ENCODE results near the gene KPNA3. TPM values are rescaled to one million over a fixed set of nuclear protein-coding genes. Genes with fewer than 3 reads are reported as not detected.

KPNA3 gene
- total and polyA plus RNA-seq, 2 experiments from 2014 or later, result 30.5 to 55.7 TPM

- DNase-seq (ENCODE audit: low spot score), result no peak
- no peaks in the 10 kb centered on the region for H3K9me3 Mint-ChIP-seq
- no peak for TF ChIP-seq POLR2AphosphoS5 (IDR thresholded peaks at IDR 0.05; ENCODE audit: low read depth)
- no peak for TF ChIP-seq NANOG (IDR thresholded peaks at IDR 0.05; ENCODE audit: borderline replicate concordance)
- no peak for TF ChIP-seq JUNB (IDR thresholded peaks at IDR 0.05; ENCODE audit: unreplicated experiment)
- no peak for TF ChIP-seq ZNF462 (CRISPR knock-in tag; IDR thresholded peaks at IDR 0.05)
- no peak for TF ChIP-seq REST (IDR thresholded peaks at IDR 0.05; ENCODE audit: unreplicated experiment)
- TF ChIP-seq EZH2phosphoT487 (IDR thresholded peaks at IDR 0.05; ENCODE audit: unreplicated experiment), result no peak
- no peak for TF ChIP-seq ETS1 (IDR thresholded peaks at IDR 0.05)
- no peak for TF ChIP-seq EZH2 (IDR thresholded peaks at IDR 0.05; ENCODE audit: low read depth, unreplicated experiment)
- TF ChIP-seq ZNF114 (CRISPR knock-in tag; IDR thresholded peaks at IDR 0.05), result no peak
- TF ChIP-seq CREB1 (CRISPR knock-in tag; IDR thresholded peaks at IDR 0.05; ENCODE audit: low read depth), result no peak
- TF ChIP-seq STAT1 (IDR thresholded peaks at IDR 0.05; ENCODE audit: unreplicated experiment), result no peak
- no peak for TF ChIP-seq ZNF331 (CRISPR knock-in tag; IDR thresholded peaks at IDR 0.05; ENCODE audit: low read depth)
Observed at GRCh38 chr13:49783865-49784264, 8.6 kb downstream of the KPNA3 start.

More at GRCh38 chr13:49783865-49784264, 8.6 kb downstream of the KPNA3 start:
- H3F3A ChIP-seq (replicated peaks; ENCODE audit: low read depth), result no peaks in the 10 kb centered on the region
- H3K36me3 Mint-ChIP-seq (ENCODE audit: low read depth), result peaks cover 2% of the 10 kb centered on the region; the same call in 1 of the 3 replicates
- H3K79me2 ChIP-seq (replicated peaks; ENCODE audit: insufficient read depth), result peaks cover 100% of the 10 kb centered on the region
- H3K27ac ChIP-seq (ENCODE audit: low read depth), result no peak overlapping the region
- no peak overlapping the region for H2AFZ ChIP-seq
- no peak overlapping the region for H3K27ac Mint-ChIP-seq
- H3K9me2 ChIP-seq (ENCODE audit: insufficient read depth), result no peaks in the 10 kb centered on the region
- H3K4me3 ChIP-seq, result no peak overlapping the region
- peaks cover 32% of the 10 kb centered on the region for H4K20me1 ChIP-seq (replicated peaks; ENCODE audit: insufficient read depth)
- no peaks in the 10 kb centered on the region for H3K27me3 ChIP-seq (ENCODE audit: insufficient read depth)
- peaks cover 24% of the 10 kb centered on the region for H3K4me1 ChIP-seq (ENCODE audit: insufficient read depth)
- H3K27me3 Mint-ChIP-seq (ENCODE audit: insufficient read depth, low read depth, poor library complexity), result no peaks in the 10 kb centered on the region
- H3K4me3 Mint-ChIP-seq, result no peak overlapping the region
- H3K4me2 ChIP-seq, result no peak overlapping the region
- peaks cover 27% of the 10 kb centered on the region for H3K4me1 Mint-ChIP-seq
- H3K36me3 ChIP-seq (ENCODE audit: insufficient read depth), result no peaks in the 10 kb centered on the region
- ATAC-seq, result no peak

All from GM23338 (cell line).